Tibial nerve (tissue), 4 donors: ENCODE data around the gene PBRM1. TPM values are rescaled to one million over a fixed set of nuclear protein-coding genes. Genes with fewer than 3 reads are reported as not detected.
"Not testable (repeated sequence)": the region's sequence is repeated elsewhere in the genome, so short reads cannot be mapped to it uniquely, and the experiment has no call there.

Experiments used
- DNase-seq, 2 donors: peaks; one replicate each; pipeline ENCODE4 v3.0.0-alpha.2; 2019; ENCODE audit warnings: low spot score in 2 of 2
- H3K27ac ChIP-seq, 4 donors: fragments of 200-600 bp; sonication (generic) in 3 of 4; one replicate each; pipeline ENCODE4 v1.5.1; 2017 to 2019; ENCODE audit warnings: mild to moderate bottlenecking in 1 of 4
- H3K27me3 ChIP-seq, 2 donors: fragments of 200-600 bp; sonication (generic) in 1 of 2; one replicate each; pipeline versions ENCODE4 v1.5.1 to v1.6.0; 2017 to 2019
- H3K36me3 ChIP-seq, 3 donors: fragments of 200-600 bp; sonication (generic); one replicate each; pipeline ENCODE4 v1.5.1; 2018 to 2019
- H3K4me1 ChIP-seq, 4 donors: fragments of 200-600 bp; sonication (generic) in 3 of 4; one replicate each; pipeline ENCODE4 v1.5.1; 2017 to 2019
- H3K4me3 ChIP-seq, 4 donors: fragments of 200-600 bp; sonication (generic) in 3 of 4; one replicate each; pipeline ENCODE4 v1.5.1; 2017 to 2019; ENCODE audit warnings: mild to moderate bottlenecking in 1 of 4, moderate library complexity in 1 of 4
- H3K9me3 ChIP-seq, 4 donors: fragments of 200-600 bp; sonication (generic) in 3 of 4; one replicate each; pipeline ENCODE4 v1.5.1; 2017 to 2019
- CTCF ChIP-seq, 5 experiments: fragments of 200-600 bp in 3 of 5; fragments of 450-650 bp in 2 of 5; sonication (generic) in 3 of 5; IDR thresholded peaks; one replicate each; pipeline ENCODE4 v1.5.1; 2016 to 2019; ENCODE audit warnings: antibody characterized with exemption in 5 of 5, mild to moderate bottlenecking in 3 of 5, moderate library complexity in 2 of 5
- EP300 ChIP-seq, 2 donors: sonication (generic); formaldehyde crosslinking; IDR thresholded peaks; one replicate each; pipeline ENCODE4 v1.6.1; 2017; ENCODE audit warnings: antibody characterized with exemption in 2 of 2, mild to moderate bottlenecking in 1 of 2
- POLR2A ChIP-seq, 2 donors: fragments of 450-650 bp; IDR thresholded peaks; one replicate each; pipeline ENCODE4 v1.6.1; 2017; ENCODE audit warnings: antibody characterized with exemption in 2 of 2, mild to moderate bottlenecking in 2 of 2, moderate library complexity in 2 of 2
- WGBS, 2 donors: methylation state at CpG; one replicate each; pipeline ENCODE4 v1.1.5; 2018; 5-methylcytosine and 5-hydroxymethylcytosine counted together
- total RNA-seq, 4 donors: library from RNA; depleted of rRNA; stranded (reverse); fragments of >200 nt; gene quantifications; one replicate each; pipeline ENCODE4 v1.1.0, GENCODE V29; 2016

The PBRM1 gene
- total RNA-seq: 100 to 1,000 TPM in 3 of 4 donors, 10 to 100 TPM in 1; 87.0 to 123 (median 114) TPM

- DNase-seq: peak; percentile 85 to 86
- Histone ChIP-seq H3K4me1 (peaks cover 4 to 66% (median 38%) of the 10 kb centered on the region in 4 donors), H3K27me3 (no peaks in the 10 kb centered on the region), H3K27ac (peak within 1 kb of the TSS; percentile 95 to 99 (median 98)), H3K36me3 (peaks cover 0 to 40% (median 22%) of the 10 kb centered on the region in 3 donors), H3K9me3 (no peaks in the 10 kb centered on the region), H3K4me3 (peak within 1 kb of the TSS; percentile 58 to 86 (median 72))
- TF ChIP-seq POLR2A (IDR thresholded peaks at IDR 0.05) (peak; percentile 50 to 82), CTCF (IDR thresholded peaks at IDR 0.05) (peak in 2 of 5 experiments; percentile 26 to 29), EP300 (IDR thresholded peaks at IDR 0.05) (peak; percentile 73 to 97)
- WGBS, 2 donors: 0 to 1% methylated on average over 33 to 38 of the region's 82 CpGs
These were observed at the start of gene PBRM1, which contains the start of gene GNL3 for GRCh38 chr3:52685709-52686691. Gene PBRM1, minus strand, starts transcription at chr3:52685913. Gene GNL3, plus strand, starts transcription at chr3:52686032. Its CDS starts 61 bp downstream, at chr3:52686093.

GRCh38 chr3:52733256-52733891, 47.7 kb upstream of the PBRM1 start:
- Histone ChIP-seq H3K27ac (no peak overlapping the region), H3K4me3 (no peak overlapping the region), H3K9me3 (peaks cover 0 to 5% (median 0%) of the 10 kb centered on the region in 4 donors), H3K36me3 (peaks cover 6 to 100% (median 7%) of the 10 kb centered on the region in 3 donors), H3K27me3 (no peaks in the 10 kb centered on the region), H3K4me1 (no peaks in the 10 kb centered on the region)
- DNase-seq: no peak
- no peak for TF ChIP-seq CTCF (IDR thresholded peaks at IDR 0.05)
- no peak for TF ChIP-seq POLR2A (IDR thresholded peaks at IDR 0.05)
- TF ChIP-seq EP300 (IDR thresholded peaks at IDR 0.05): no peak
- 85 to 92% methylated on average over 10 of the region's 10 CpGs for WGBS, 2 donors

GRCh38 chr3:52731590-52731989, 45.9 kb upstream of the PBRM1 start:
- Histone ChIP-seq H3K9me3 (peaks cover 0 to 5% (median 0%) of the 10 kb centered on the region in 4 donors), H3K4me1 (no peaks in the 10 kb centered on the region), H3K27ac (no peak overlapping the region), H3K27me3 (no peaks in the 10 kb centered on the region), H3K4me3 (no peak overlapping the region), H3K36me3 (peaks cover 6 to 93% (median 7%) of the 10 kb centered on the region in 3 donors)
- no peak for TF ChIP-seq EP300 (IDR thresholded peaks at IDR 0.05)
- TF ChIP-seq POLR2A (IDR thresholded peaks at IDR 0.05): no peak
- no peak for TF ChIP-seq CTCF (IDR thresholded peaks at IDR 0.05)
- DNase-seq: no peak
- WGBS, 2 donors: 80 to 86% methylated on average over 14 of the region's 14 CpGs

- no peak overlapping the region for H3K27ac ChIP-seq
- H3K4me3 ChIP-seq: no peak overlapping the region
- no peak for DNase-seq
- no peaks in the 10 kb centered on the region for H3K27me3 ChIP-seq
- H3K4me1 ChIP-seq: no peaks in the 10 kb centered on the region
- H3K9me3 ChIP-seq: peaks cover 0 to 5% (median 0%) of the 10 kb centered on the region in 4 donors
- no peak for TF ChIP-seq POLR2A (IDR thresholded peaks at IDR 0.05)
- TF ChIP-seq EP300 (IDR thresholded peaks at IDR 0.05): no peak
- no peak for TF ChIP-seq CTCF (IDR thresholded peaks at IDR 0.05)
- H3K36me3 ChIP-seq: peaks cover 6 to 90% (median 7%) of the 10 kb centered on the region in 3 donors
These were observed 45.0 kb upstream of the PBRM1 start for GRCh38 chr3:52730681-52731080.

- 81 to 92% methylated on average over 3 of the region's 3 CpGs for WGBS, 2 donors
- H3K27ac ChIP-seq, H3K27me3 ChIP-seq, DNase-seq, H3K9me3 ChIP-seq, H3K4me3 ChIP-seq, H3K4me1 ChIP-seq: not testable (repeated sequence)
- peaks cover 4 to 76% (median 7%) of the 10 kb centered on the region in 3 donors for H3K36me3 ChIP-seq
These were observed 43.0 kb upstream of the PBRM1 start for GRCh38 chr3:52728753-52729152.
